Osteocyte (in vitro differentiated cells): Measurements from ENCODE around the gene LENG8. TPM values are rescaled to one million over a fixed set of nuclear protein-coding genes. Genes with fewer than 3 reads are reported as not detected.

Experiments used
- DNase-seq: peaks from one replicate; pipeline ENCODE4 v3.0.0; 2021; ENCODE audit warnings: mixed read lengths; ENCODE audit not compliant: unreplicated experiment; ENCODE audit errors: extremely low spot score
- H3K27ac Mint-ChIP-seq: one replicate; pipeline ENCODE4 v1.8.0; 2021; ENCODE audit warnings: mild to moderate bottlenecking, mixed read lengths; ENCODE audit not compliant: unreplicated experiment
- H3K27me3 Mint-ChIP-seq: one replicate; pipeline ENCODE4 v1.8.0; 2021; ENCODE audit warnings: mixed read lengths; ENCODE audit not compliant: unreplicated experiment
- H3K36me3 Mint-ChIP-seq: one replicate; pipeline ENCODE4 v1.8.0; 2021; ENCODE audit warnings: mixed read lengths; ENCODE audit not compliant: unreplicated experiment
- H3K4me1 Mint-ChIP-seq: one replicate; pipeline ENCODE4 v1.8.0; 2021; ENCODE audit warnings: mixed read lengths; ENCODE audit not compliant: unreplicated experiment
- H3K4me3 Mint-ChIP-seq: one replicate; pipeline ENCODE4 v1.8.0; 2021; ENCODE audit warnings: mild to moderate bottlenecking, moderate library complexity, mixed read lengths; ENCODE audit not compliant: unreplicated experiment
- H3K9me3 Mint-ChIP-seq: one replicate; pipeline ENCODE4 v1.8.0; 2021; ENCODE audit warnings: mixed read lengths; ENCODE audit not compliant: unreplicated experiment
- CTCF ChIP-seq: fragments of 200-600 bp; sonication (generic); IDR thresholded peaks from 2 replicates; pipeline ENCODE4 v1.5.0; 2021; ENCODE audit warnings: antibody characterized with exemption, mild to moderate bottlenecking, moderate library complexity
- total RNA-seq: library from RNA; stranded (reverse); gene quantifications from 2 replicates; pipeline ENCODE4 v1.2.1, GENCODE V29; 2021

LENG8 gene
- total RNA-seq, 1 donor from 2014 or later: 192 TPM

GRCh38 chr19:54470991-54471782 lies 22.2 kb downstream of the LENG8 start:
- Mint-ChIP-seq H3K9me3 (no peaks in the 10 kb centered on the region), H3K27ac (peak overlapping the region; percentile 81), H3K36me3 (peaks cover 10% of the 10 kb centered on the region), H3K27me3 (no peaks in the 10 kb centered on the region), H3K4me1 (peaks cover 28% of the 10 kb centered on the region), H3K4me3 (peak overlapping the region; percentile 82)
- TF ChIP-seq CTCF: no peak
- DNase-seq: no peak

DNA sequence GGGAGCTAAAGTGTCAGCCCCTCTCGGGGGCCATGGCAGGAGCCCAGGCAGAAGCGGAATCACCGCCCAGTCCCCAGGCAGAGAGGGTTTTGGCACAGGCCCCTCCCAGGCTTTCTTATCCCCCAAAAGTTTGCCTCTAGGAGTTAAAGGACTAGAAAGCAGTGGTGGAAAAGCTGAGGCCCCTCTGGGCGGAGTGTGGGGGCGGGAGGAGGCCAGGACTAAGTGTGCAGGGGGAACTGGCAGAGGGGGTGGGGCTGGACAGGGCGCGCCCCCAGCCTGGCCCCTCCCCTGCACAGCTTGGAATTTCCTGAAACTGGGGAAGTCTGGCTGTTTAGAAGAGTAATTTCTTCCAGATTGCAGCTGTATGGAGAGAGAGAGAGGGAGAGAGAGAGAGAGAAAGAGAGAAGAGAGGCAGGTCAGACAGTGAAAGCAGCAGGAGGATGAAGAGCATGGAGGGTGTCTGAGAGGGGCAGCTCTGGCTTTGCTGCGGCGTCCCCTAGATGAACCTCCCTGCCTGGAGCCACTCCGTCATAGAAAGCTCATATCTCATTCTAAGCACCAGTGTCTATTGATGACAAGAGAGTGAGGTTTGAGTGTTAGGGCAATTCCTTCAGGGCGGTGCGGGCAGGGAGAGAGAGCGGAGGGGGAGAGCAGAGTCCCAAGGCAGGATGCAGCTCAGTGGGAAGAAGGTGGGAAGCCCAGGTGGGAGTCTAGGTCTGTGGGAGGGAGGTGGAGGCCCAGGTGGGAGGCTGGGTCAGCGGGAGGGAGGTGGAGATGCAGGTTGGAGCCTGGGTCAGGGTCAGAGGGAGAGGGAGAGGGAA lies 24.3 kb downstream of the LENG8 start, which contains the start of gene CDC42EP5:
Gene CDC42EP5 (minus strand): TSS at position 226 of the 821 bp plus-strand sequence. CDS start 7,749 bp downstream, outside the sequence.
- H3K27me3 Mint-ChIP-seq: no peaks in the 10 kb centered on the region
- H3K4me3 Mint-ChIP-seq: peak within 1 kb of the TSS; percentile 73
- no peaks in the 10 kb centered on the region for H3K9me3 Mint-ChIP-seq
- H3K36me3 Mint-ChIP-seq: peaks cover 6% of the 10 kb centered on the region
- peak within 1 kb of the TSS; percentile 93 for H3K27ac Mint-ChIP-seq
- H3K4me1 Mint-ChIP-seq: peaks cover 30% of the 10 kb centered on the region
- no peak for TF ChIP-seq CTCF
- peak; percentile 94 for DNase-seq

DNA sequence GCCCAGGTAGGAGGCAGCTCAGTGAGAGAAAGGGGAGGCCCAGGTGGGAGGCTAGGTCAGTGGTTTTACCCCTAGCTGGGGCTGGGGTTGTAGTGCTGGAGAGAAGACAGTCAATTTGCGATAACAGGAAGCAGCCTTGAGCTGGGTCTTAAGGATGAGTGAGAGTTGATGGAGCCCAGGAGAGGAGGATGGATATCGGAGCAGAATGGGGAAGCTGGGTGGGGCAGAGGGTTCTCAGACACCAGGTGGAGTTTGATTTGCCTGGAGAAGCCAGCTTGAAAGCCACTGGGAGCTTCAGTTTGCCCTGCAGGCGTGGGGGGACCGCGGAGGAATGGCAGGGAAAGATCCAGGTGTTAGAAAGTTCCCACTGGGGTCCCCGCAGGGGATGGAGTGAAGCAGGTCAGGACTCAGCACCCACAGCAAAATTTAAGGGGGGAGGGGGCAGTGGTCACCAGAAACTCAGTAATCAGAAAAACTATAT lies 24.9 kb downstream of the LENG8 start:
- H3K4me1 Mint-ChIP-seq: peaks cover 30% of the 10 kb centered on the region
- peaks cover 4% of the 10 kb centered on the region for H3K27me3 Mint-ChIP-seq
- H3K36me3 Mint-ChIP-seq: peaks cover 6% of the 10 kb centered on the region
- H3K9me3 Mint-ChIP-seq: no peaks in the 10 kb centered on the region
- no peak for DNase-seq
- TF ChIP-seq CTCF: no peak
- H3K27ac Mint-ChIP-seq: peak overlapping the region; percentile 93
- peak overlapping the region; percentile 73 for H3K4me3 Mint-ChIP-seq

- no peak overlapping the region for H3K27ac Mint-ChIP-seq
- H3K4me1 Mint-ChIP-seq: peaks cover 19% of the 10 kb centered on the region
- H3K9me3 Mint-ChIP-seq: no peaks in the 10 kb centered on the region
- H3K4me3 Mint-ChIP-seq: no peak overlapping the region
- DNase-seq: no peak
- H3K27me3 Mint-ChIP-seq: peaks cover 9% of the 10 kb centered on the region
- TF ChIP-seq CTCF: no peak
- no peaks in the 10 kb centered on the region for H3K36me3 Mint-ChIP-seq
These were observed 26.7 kb downstream of the LENG8 start for GRCh38 chr19:54475706-54476105.

- TF ChIP-seq CTCF: no peak
- no peak for DNase-seq
- H3K27ac Mint-ChIP-seq: no peak overlapping the region
- H3K9me3 Mint-ChIP-seq: no peaks in the 10 kb centered on the region
- no peak overlapping the region for H3K4me3 Mint-ChIP-seq
- peaks cover 15% of the 10 kb centered on the region for H3K27me3 Mint-ChIP-seq
- no peaks in the 10 kb centered on the region for H3K36me3 Mint-ChIP-seq
- peaks cover 16% of the 10 kb centered on the region for H3K4me1 Mint-ChIP-seq
These were observed 28.7 kb downstream of the LENG8 start for GRCh38 chr19:54477650-54478049.
